ENCODE measurements around the gene CDC14A. TPM values are rescaled to one million over a fixed set of nuclear protein-coding genes. Genes with fewer than 3 reads are reported as not detected.

Gene CDC14A
- total and polyA plus RNA-seq, 2 donors (not counting 3 experiments of a cell fraction or from before 2014, with no cell fraction given), result 3.4 to 13.9 TPM

DNA sequence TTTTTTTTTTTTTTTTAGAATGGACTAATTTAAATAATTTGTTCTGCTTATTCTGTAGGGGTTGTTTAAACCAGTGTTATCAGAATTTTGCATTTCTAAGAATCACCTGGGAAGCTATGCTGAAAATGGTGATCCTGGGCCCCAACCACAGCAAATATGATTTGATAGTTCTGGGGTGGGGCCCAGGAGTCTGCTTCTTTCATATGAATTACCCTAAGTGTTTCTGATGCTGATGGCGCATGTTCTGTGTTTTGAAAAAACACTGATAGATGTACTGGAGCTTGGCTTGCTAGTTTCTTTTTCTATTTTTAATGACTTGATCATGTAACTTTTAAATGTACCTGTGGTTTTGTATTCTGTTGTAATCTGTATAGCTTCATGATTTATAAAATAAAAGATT, 89.3 kb downstream of the CDC14A start:
- FAIRE-seq (no peak), DNase-seq (ENCODE audit: low read depth, low spot score) (no peak)
- Histone ChIP-seq H3K4me1 (ENCODE audit: control insufficient read depth, extremely low read depth, insufficient read depth, low read length) (peaks cover 38% of the 10 kb centered on the region), H3K27ac (ENCODE audit: insufficient read depth, low read depth, low read length) (no peak overlapping the region), H3K79me2 (ENCODE audit: control insufficient read depth, insufficient read depth, low read length) (no peaks in the 10 kb centered on the region), H3K4me3 (replicated peaks in 1 of 3; ENCODE audit: insufficient read depth in 1 of 3, low read depth in 1 of 3, low read length in 3 of 3) (no peak overlapping the region), H3K9me1 (replicated peaks; ENCODE audit: control insufficient read depth, extremely low read depth, insufficient read depth, low read length) (no peaks in the 10 kb centered on the region), H2AFZ (ENCODE audit: low read depth, low read length) (no peak overlapping the region), H3K9me3 (replicated peaks; ENCODE audit: control insufficient read depth, insufficient read depth, low read length) (no peaks in the 10 kb centered on the region), H3K36me3 (ENCODE audit: control insufficient read depth in 2 of 2, extremely low read depth in 1 of 2, insufficient read depth in 2 of 2, low read length in 2 of 2) (no peaks in the 10 kb centered on the region), H4K20me1 (replicated peaks; ENCODE audit: control insufficient read depth, extremely low read depth, insufficient read depth, low read length) (no peaks in the 10 kb centered on the region), H3K27me3 (ENCODE audit: control insufficient read depth in 2 of 2, insufficient read depth in 2 of 2, low read length in 2 of 2) (no peaks in the 10 kb centered on the region), H3K9ac (replicated peaks; ENCODE audit: extremely low read depth, insufficient read depth, low read length) (no peak overlapping the region), H3K4me2 (ENCODE audit: insufficient read depth, low read length) (no peak overlapping the region)
- POLR2A ChIA-PET, result no interaction called here
- CTCF ChIA-PET, result interaction anchor here (0.7 kb wide), 1 partner anchor 58 kb away, joined by 3 read pairs; no protein-coding TSS in a partner anchor
- intact Hi-C loops (cut with micrococcal nuclease) (no loop called here), dilution Hi-C loops (cut with MboI; ENCODE audit: extremely low pct_ligation_motif_present, low sequenced_read_pairs) (no loop called here)
- TF ChIP-seq FOS (IDR thresholded peaks at IDR 0.05; ENCODE audit: borderline replicate concordance, insufficient read depth, low read length), result no peak
- TF ChIP-seq EZH2 (IDR thresholded peaks at IDR 0.05; ENCODE audit: borderline replicate concordance, low read depth, low read length, severe bottlenecking), result no peak
- TF ChIP-seq MYC (IDR thresholded peaks at IDR 0.05; ENCODE audit: low read depth, low read length), result no peak
- TF ChIP-seq, protein P1, sequence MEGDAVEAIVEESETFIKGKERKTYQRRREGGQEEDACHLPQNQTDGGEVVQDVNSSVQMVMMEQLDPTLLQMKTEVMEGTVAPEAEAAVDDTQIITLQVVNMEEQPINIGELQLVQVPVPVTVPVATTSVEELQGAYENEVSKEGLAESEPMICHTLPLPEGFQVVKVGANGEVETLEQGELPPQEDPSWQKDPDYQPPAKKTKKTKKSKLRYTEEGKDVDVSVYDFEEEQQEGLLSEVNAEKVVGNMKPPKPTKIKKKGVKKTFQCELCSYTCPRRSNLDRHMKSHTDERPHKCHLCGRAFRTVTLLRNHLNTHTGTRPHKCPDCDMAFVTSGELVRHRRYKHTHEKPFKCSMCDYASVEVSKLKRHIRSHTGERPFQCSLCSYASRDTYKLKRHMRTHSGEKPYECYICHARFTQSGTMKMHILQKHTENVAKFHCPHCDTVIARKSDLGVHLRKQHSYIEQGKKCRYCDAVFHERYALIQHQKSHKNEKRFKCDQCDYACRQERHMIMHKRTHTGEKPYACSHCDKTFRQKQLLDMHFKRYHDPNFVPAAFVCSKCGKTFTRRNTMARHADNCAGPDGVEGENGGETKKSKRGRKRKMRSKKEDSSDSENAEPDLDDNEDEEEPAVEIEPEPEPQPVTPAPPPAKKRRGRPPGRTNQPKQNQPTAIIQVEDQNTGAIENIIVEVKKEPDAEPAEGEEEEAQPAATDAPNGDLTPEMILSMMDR (IDR thresholded peaks at IDR 0.05; ENCODE audit: extremely low read depth in 1 of 2, insufficient read depth in 1 of 2, low read depth in 1 of 2, low read length in 2 of 2), result no peak
- TF ChIP-seq, protein P2, sequence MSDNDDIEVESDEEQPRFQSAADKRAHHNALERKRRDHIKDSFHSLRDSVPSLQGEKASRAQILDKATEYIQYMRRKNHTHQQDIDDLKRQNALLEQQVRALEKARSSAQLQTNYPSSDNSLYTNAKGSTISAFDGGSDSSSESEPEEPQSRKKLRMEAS (IDR thresholded peaks at IDR 0.05; ENCODE audit: insufficient read depth, insufficient read length), result no peak
- no peak for TF ChIP-seq POLR2AphosphoS5 (IDR thresholded peaks at IDR 0.05; ENCODE audit: insufficient read depth, low read depth, low read length)
- no peak for TF ChIP-seq JUN (IDR thresholded peaks at IDR 0.05; ENCODE audit: borderline replicate concordance, insufficient read depth, insufficient read length, low read depth)
- no peak for TF ChIP-seq GATA2 (IDR thresholded peaks at IDR 0.05; ENCODE audit: insufficient read depth, insufficient read length, low read depth, low read length)
- TF ChIP-seq POLR2A (IDR thresholded peaks at IDR 0.05; ENCODE audit: low read depth, low read length), result no peak
- BruUV-seq (replicated peaks), result no TSS peak

All from endothelial cell of umbilical vein (primary cell).